Prostate gland (tissue), 2 donors: ENCODE data around the gene TEX2. TPM values are rescaled to one million over a fixed set of nuclear protein-coding genes. Genes with fewer than 3 reads are reported as not detected.

Experiments
- DNase-seq: peaks from one replicate; pipeline ENCODE4 v3.0.0-alpha.2; 2019; ENCODE audit warnings: low spot score
- H3K27ac ChIP-seq, 2 donors: fragments of 200-600 bp; sonication (generic); 2 replicates each; pipeline ENCODE4 v1.5.1; 2017 to 2019
- H3K27me3 ChIP-seq: fragments of 200-600 bp; sonication (generic); replicated peaks from 2 replicates; pipeline ENCODE4 v1.5.1; 2019; ENCODE audit not compliant: insufficient read depth
- H3K36me3 ChIP-seq, 2 donors: fragments of 200-600 bp; sonication (generic); 1 replicate in 1 of 2; 2 replicates in 1 of 2; pipeline versions ENCODE4 v1.5.1 to v1.8.1; 2017 to 2019
- H3K4me1 ChIP-seq: fragments of 200-600 bp; sonication (generic); replicated peaks from 2 replicates; pipeline ENCODE4 v1.5.1; 2019
- H3K4me3 ChIP-seq, 2 donors: fragments of 200-600 bp; sonication (generic); 2 replicates each; pipeline ENCODE4 v1.5.1; 2017 to 2019
- H3K9me3 ChIP-seq: fragments of 200-600 bp; sonication (generic); 2 replicates; pipeline ENCODE4 v1.5.1; 2017
- POLR2A ChIP-seq: fragments of 450-650 bp; IDR thresholded peaks from one replicate; pipeline ENCODE4 v1.6.1; 2016; ENCODE audit warnings: antibody characterized with exemption, mild to moderate bottlenecking
- POLR2AphosphoS5 ChIP-seq: sonication (generic); formaldehyde crosslinking; IDR thresholded peaks from one replicate; pipeline ENCODE4 v1.6.1; 2017; ENCODE audit warnings: antibody characterized with exemption
- WGBS: methylation state at CpG from one replicate; pipeline ENCODE4 v1.1.5; 2018; 5-methylcytosine and 5-hydroxymethylcytosine counted together
- intact Hi-C: fragments of 100-400 bp; cut with DNase I; formaldehyde crosslinking; loops from one replicate; pipeline ENCODE4 v1.14.2; 2022
- total RNA-seq, 2 donors: library from RNA; depleted of rRNA; stranded (reverse); fragments of >200 nt; gene quantifications; one replicate each; pipeline ENCODE4 v1.1.0, GENCODE V29; 2016
- TF ChIP-seq, protein P1 (sequence below), 4 experiments: fragments of 200-600 bp in 2 of 4; fragments of 450-650 bp in 2 of 4; sonication (generic) in 2 of 4; IDR thresholded peaks; 1 replicate in 3 of 4; 2 replicates in 1 of 4; pipeline ENCODE4 v1.5.1; 2016 to 2019; ENCODE audit warnings: antibody characterized with exemption in 4 of 4, mild to moderate bottlenecking in 2 of 4, moderate library complexity in 2 of 4

The TEX2 gene
- total RNA-seq, 2 donors from 2014 or later = 31.3 to 43.8 TPM

DNA sequence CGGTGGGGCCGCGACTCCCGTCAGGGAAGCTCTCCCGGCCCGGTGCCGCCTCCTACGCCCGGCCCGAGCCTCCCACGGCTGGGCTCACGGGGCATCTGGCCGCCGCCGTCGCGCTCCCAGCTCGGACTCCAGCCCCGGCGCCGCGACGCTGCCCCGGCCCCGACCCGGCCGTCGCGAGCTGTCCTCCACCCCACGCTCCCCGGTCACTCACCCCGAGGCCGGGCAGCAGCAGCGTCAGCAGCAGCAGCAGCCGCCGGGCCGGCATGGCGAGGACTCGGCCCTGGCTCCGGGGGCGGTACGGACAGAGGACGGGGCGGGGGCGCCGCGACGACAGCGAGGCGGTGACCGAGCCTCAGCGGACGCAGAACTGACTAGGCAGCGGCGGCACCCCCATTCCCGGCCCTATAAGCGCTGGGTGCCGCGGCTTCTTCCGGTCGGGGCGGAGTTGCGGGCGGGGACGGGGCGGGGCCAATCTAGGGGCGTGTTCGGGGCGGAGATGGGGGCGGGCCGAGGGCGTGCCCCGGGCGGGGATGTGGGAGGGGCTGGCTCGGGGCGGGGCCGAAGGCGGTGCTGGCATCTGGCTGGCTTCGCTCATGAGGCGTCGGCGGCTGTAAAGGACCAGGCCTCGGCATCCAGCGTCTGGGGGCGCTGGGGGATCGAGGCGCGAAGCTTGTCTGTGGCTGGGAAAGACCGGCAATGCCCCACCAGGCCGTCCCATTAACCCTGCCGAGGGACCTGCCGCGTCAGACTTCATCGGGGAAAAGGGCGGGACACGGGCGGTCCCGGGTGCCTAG lies 133.1 kb downstream of the TEX2 start, which contains the start of gene ERN1:
ERN1 (minus strand) TSS at position 380 of the 794 bp plus-strand sequence; CDS start at position 265, 115 bp downstream.
- intact Hi-C loops = loop anchor here (5.0 kb wide), 1 partner anchor 152 kb away; no protein-coding TSS in a partner anchor
- Histone ChIP-seq H3K9me3 (no peaks in the 10 kb centered on the region), H3K27ac (peak within 1 kb of the TSS; percentile 93 to 94), H3K4me1 (peaks cover 4% of the 10 kb centered on the region), H3K4me3 (peak within 1 kb of the TSS; percentile 78 to 90), H3K27me3 (no peaks in the 10 kb centered on the region), H3K36me3 (no peaks in the 10 kb centered on the region)
- under 1% methylated on average over 71 of the region's 98 CpGs for WGBS
- TF ChIP-seq POLR2A (peak; percentile 94), POLR2AphosphoS5 (peak; percentile 74)
- TF ChIP-seq, protein P1, sequence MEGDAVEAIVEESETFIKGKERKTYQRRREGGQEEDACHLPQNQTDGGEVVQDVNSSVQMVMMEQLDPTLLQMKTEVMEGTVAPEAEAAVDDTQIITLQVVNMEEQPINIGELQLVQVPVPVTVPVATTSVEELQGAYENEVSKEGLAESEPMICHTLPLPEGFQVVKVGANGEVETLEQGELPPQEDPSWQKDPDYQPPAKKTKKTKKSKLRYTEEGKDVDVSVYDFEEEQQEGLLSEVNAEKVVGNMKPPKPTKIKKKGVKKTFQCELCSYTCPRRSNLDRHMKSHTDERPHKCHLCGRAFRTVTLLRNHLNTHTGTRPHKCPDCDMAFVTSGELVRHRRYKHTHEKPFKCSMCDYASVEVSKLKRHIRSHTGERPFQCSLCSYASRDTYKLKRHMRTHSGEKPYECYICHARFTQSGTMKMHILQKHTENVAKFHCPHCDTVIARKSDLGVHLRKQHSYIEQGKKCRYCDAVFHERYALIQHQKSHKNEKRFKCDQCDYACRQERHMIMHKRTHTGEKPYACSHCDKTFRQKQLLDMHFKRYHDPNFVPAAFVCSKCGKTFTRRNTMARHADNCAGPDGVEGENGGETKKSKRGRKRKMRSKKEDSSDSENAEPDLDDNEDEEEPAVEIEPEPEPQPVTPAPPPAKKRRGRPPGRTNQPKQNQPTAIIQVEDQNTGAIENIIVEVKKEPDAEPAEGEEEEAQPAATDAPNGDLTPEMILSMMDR (IDR thresholded peaks at IDR 0.05) = peak in 2 of 4 experiments; percentile 8 to 11
- DNase-seq = peak; percentile 95

DNA sequence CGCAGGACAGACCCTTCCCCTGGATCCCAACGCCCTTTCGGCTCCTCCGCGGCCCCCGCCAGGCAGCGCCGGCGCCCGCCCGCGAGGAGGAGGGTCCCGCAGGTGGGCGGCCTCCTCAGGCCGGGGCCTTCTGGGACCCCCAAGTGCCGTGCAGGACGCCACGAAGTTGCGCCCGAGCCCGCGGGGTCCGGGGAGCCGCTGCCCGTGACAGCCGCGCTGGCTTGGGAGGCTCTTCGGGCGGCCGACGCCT lies 133.6 kb downstream of the TEX2 start:
- Histone ChIP-seq H3K27ac (peak overlapping the region; percentile 93 to 94), H3K9me3 (no peaks in the 10 kb centered on the region), H3K4me3 (peak overlapping the region; percentile 78 to 90), H3K36me3 (no peaks in the 10 kb centered on the region), H3K27me3 (no peaks in the 10 kb centered on the region), H3K4me1 (peaks cover 4% of the 10 kb centered on the region)
- no peak for DNase-seq
- WGBS = 0% methylated on average over 12 of the region's 31 CpGs
- intact Hi-C loops = no loop called here
- TF ChIP-seq POLR2A (no peak), POLR2AphosphoS5 (no peak)
- TF ChIP-seq, protein P1 (IDR thresholded peaks at IDR 0.05) = no peak

DNA sequence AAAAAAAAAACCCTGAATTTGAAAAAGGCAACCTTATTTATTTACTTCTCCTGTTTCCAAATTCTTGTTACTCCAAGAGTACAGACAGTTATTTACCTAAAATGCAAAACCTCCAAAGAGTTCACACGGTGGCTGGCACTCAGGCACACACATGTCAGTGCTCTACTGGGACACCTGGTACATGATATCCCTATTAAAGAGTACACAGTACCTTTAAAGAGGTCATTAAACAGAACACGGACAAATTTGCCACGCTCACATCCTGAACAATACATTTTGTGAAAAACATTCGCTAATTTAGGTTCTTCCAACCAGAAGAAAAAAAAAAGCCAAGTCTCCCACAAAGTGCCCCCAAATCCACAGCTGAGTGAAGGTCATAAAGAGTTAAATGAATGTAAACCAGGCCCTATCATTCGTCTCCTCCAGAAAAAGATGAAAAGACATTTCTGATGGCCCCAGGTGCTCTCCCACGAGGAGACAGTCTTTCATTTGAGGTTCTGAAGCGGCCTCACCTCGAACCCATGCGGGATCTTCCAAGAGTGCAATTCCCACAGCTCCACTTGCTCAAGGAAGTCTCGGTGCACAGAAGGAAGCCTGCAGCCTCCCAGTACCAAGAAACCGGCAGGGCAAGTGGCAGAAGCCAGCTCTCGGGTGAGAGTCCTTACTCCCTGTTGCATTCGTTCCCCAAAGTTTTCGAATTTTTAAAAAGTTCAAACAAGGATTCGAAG lies 134.1 kb downstream of the TEX2 start:
- peaks cover 4% of the 10 kb centered on the region for H3K4me1 ChIP-seq
- peak overlapping the region; percentile 93 to 94 for H3K27ac ChIP-seq
- H3K27me3 ChIP-seq = no peaks in the 10 kb centered on the region
- intact Hi-C loops = no loop called here
- peak overlapping the region; percentile 78 to 90 for H3K4me3 ChIP-seq
- 4% methylated on average over 15 of the region's 15 CpGs for WGBS
- DNase-seq = peak; percentile 46
- no peaks in the 10 kb centered on the region for H3K36me3 ChIP-seq
- H3K9me3 ChIP-seq = no peaks in the 10 kb centered on the region
- TF ChIP-seq, protein P1 (IDR thresholded peaks at IDR 0.05) = peak in 1 of 4 experiments; percentile 3
- TF ChIP-seq POLR2A (no peak), POLR2AphosphoS5 (peak; percentile 66)

DNA sequence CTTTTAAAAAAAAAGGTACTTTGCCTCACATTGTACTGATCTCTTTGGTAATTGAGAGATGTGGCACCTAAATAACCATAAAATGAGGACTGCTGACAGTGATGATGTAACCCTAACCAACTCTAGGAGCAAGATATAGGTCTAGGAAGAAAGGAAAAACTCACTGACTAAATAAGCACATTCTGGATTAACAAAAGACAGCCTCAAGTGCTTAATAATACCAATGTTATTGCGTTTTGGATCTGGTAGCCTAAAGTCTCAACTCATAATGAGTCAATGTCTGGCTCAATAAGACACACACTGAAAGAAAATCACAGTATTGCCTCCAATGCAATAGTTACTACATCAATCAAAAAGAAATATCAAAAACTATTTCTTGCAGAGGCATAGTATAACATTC lies 136.1 kb downstream of the TEX2 start:
- Histone ChIP-seq H3K36me3 (no peaks in the 10 kb centered on the region), H3K4me1 (peaks cover 4% of the 10 kb centered on the region), H3K27ac (no peak overlapping the region), H3K9me3 (no peaks in the 10 kb centered on the region), H3K4me3 (no peak overlapping the region), H3K27me3 (no peaks in the 10 kb centered on the region)
- TF ChIP-seq, protein P1 (IDR thresholded peaks at IDR 0.05) = no peak
- TF ChIP-seq POLR2AphosphoS5 = no peak
- no peak for TF ChIP-seq POLR2A
- intact Hi-C loops = no loop called here
- 80% methylated on average over 1 of the region's 1 CpG for WGBS
- DNase-seq = no peak
